SU-DHL-6 (cell line): ENCODE data around the gene ADGRD1.

Experiments
- CTCF ChIP-seq: fragments of 200-600 bp; sonication (generic); IDR thresholded peaks from one replicate; pipeline ENCODE4 v1.5.1; 2017; ENCODE audit warnings: antibody characterized with exemption, mild to moderate bottlenecking, low read length, moderate library complexity; ENCODE audit not compliant: insufficient read depth, poor library complexity, severe bottlenecking
- EZH2phosphoT487 ChIP-seq: fragments of 200-600 bp; sonication (generic), shearing (Covaris generic); conservative IDR thresholded peaks from 2 replicates; pipeline ENCODE4 v1.6.1; 2018; ENCODE audit warnings: mild to moderate bottlenecking, antibody characterized with exemption, low read length, moderate library complexity, mixed read lengths

- no peak for TF ChIP-seq CTCF
- TF ChIP-seq EZH2phosphoT487, result no peak
Measured at GRCh38 chr12:131134523-131135310, 181.0 kb downstream of the ADGRD1 start.
